Liver (tissue), 9 donors: Measurements from ENCODE around the gene CSTPP1. TPM values are rescaled to one million over a fixed set of nuclear protein-coding genes. Genes with fewer than 3 reads are reported as not detected.

ENCODE experiments used
- DNase-seq: peaks from one replicate; pipeline ENCODE4 v3.0.0-alpha.2; 2017; ENCODE audit warnings: low spot score
- H3K27ac ChIP-seq, 2 donors: one replicate each; pipeline ENCODE4 v1.7.0; 2013; ENCODE audit warnings: inconsistent platforms in 2 of 2, low read length in 2 of 2, control low read depth in 1 of 2, low read depth in 1 of 2, mild to moderate bottlenecking in 1 of 2
- H3K27me3 ChIP-seq, 4 donors: one replicate each; pipeline versions ENCODE4 v1.6.1 to v1.7.0; 2013; ENCODE audit warnings: low read length in 3 of 4, inconsistent platforms in 1 of 4, mild to moderate bottlenecking in 1 of 4, moderate library complexity in 1 of 4; ENCODE audit not compliant: control insufficient read depth in 4 of 4, insufficient read depth in 4 of 4
- H3K36me3 ChIP-seq, 4 donors: one replicate each; pipeline versions ENCODE4 v1.6.1 to v1.7.0; 2013; ENCODE audit warnings: low read length in 3 of 4, mild to moderate bottlenecking in 3 of 4, low read depth in 1 of 4, moderate library complexity in 1 of 4; ENCODE audit not compliant: control insufficient read depth in 4 of 4, insufficient read depth in 3 of 4
- H3K4me1 ChIP-seq, 4 donors: one replicate each; pipeline versions ENCODE4 v1.6.1 to v1.7.0; 2013; ENCODE audit warnings: low read length in 3 of 4, mild to moderate bottlenecking in 3 of 4, moderate library complexity in 1 of 4; ENCODE audit not compliant: control insufficient read depth in 4 of 4, insufficient read depth in 4 of 4
- H3K4me3 ChIP-seq, 3 donors: one replicate each; pipeline versions ENCODE4 v1.6.1 to v1.7.0; 2013; ENCODE audit warnings: low read length in 3 of 3, control low read depth in 1 of 3, low read depth in 1 of 3, mild to moderate bottlenecking in 1 of 3
- H3K9ac ChIP-seq, 2 donors: one replicate each; pipeline ENCODE4 v1.7.0; 2013; ENCODE audit warnings: low read length in 2 of 2, mild to moderate bottlenecking in 2 of 2, moderate library complexity in 2 of 2, control low read depth in 1 of 2, low read depth in 1 of 2
- H3K9me3 ChIP-seq, 4 donors: one replicate each; pipeline versions ENCODE4 v1.6.1 to v1.7.0; 2013; ENCODE audit warnings: low read length in 3 of 4; ENCODE audit not compliant: control insufficient read depth in 4 of 4
- CTCF ChIP-seq: fragments of 150-350 bp; IDR thresholded peaks from 2 replicates; pipeline ENCODE4 v1.5.1; 2017; ENCODE audit warnings: improper control_type of control experiment, low read depth, low read length; ENCODE audit not compliant: missing input control
- EGR1 ChIP-seq, 2 donors: IDR thresholded peaks; 2 replicates each; pipeline ENCODE4 v1.6.1; 2016 to 2018; ENCODE audit warnings: antibody characterized with exemption in 2 of 2, low read depth in 2 of 2
- FOXA1 ChIP-seq: IDR thresholded peaks from 2 replicates; pipeline ENCODE4 v1.6.1; 2016; ENCODE audit warnings: antibody characterized with exemption
- FOXA2 ChIP-seq: IDR thresholded peaks from 2 replicates; pipeline ENCODE4 v1.6.1; 2016; ENCODE audit warnings: antibody characterized with exemption
- GABPA ChIP-seq, 2 donors: IDR thresholded peaks in 1 of 2; conservative IDR thresholded peaks in 1 of 2; 2 replicates each; pipeline ENCODE4 v1.6.1; 2016; ENCODE audit warnings: antibody characterized with exemption in 2 of 2, mild to moderate bottlenecking in 1 of 2, moderate library complexity in 1 of 2
- HNF4A ChIP-seq, 2 donors: conservative IDR thresholded peaks; 2 replicates each; pipeline ENCODE4 v1.6.1; 2016; ENCODE audit warnings: antibody characterized with exemption in 2 of 2, mild to moderate bottlenecking in 2 of 2
- HNF4G ChIP-seq: IDR thresholded peaks from 2 replicates; pipeline ENCODE4 v1.6.1; 2016; ENCODE audit warnings: antibody characterized with exemption
- JUND ChIP-seq, 2 donors: IDR thresholded peaks; 2 replicates each; pipeline ENCODE4 v1.6.1; 2016; ENCODE audit warnings: antibody characterized with exemption in 2 of 2
- NR2F2 ChIP-seq: IDR thresholded peaks from 2 replicates; pipeline ENCODE4 v1.6.1; 2016; ENCODE audit warnings: antibody characterized with exemption
- RAD21 ChIP-seq, 2 donors: IDR thresholded peaks; 2 replicates each; pipeline ENCODE4 v1.6.1; 2016; ENCODE audit warnings: antibody characterized with exemption in 2 of 2, mild to moderate bottlenecking in 2 of 2
- RXRA ChIP-seq, 2 donors: IDR thresholded peaks; 2 replicates each; pipeline ENCODE4 v1.6.1; 2017 to 2018; ENCODE audit warnings: antibody characterized with exemption in 2 of 2, mild to moderate bottlenecking in 1 of 2
- SP1 ChIP-seq: IDR thresholded peaks from 2 replicates; pipeline ENCODE4 v1.6.1; 2018; ENCODE audit warnings: antibody characterized with exemption, mild to moderate bottlenecking
- YY1 ChIP-seq: IDR thresholded peaks from 2 replicates; pipeline ENCODE4 v1.6.1; 2016; ENCODE audit warnings: antibody characterized with exemption, mild to moderate bottlenecking
- ZBTB33 ChIP-seq: IDR thresholded peaks from 2 replicates; pipeline ENCODE4 v1.6.1; 2016; ENCODE audit warnings: antibody characterized with exemption
- WGBS: extraction: QIAGEN DNeasy Blood & Tissue Kit; methylation state at CpG from one replicate; pipeline ENCODE4 v1.1.7; 2013; 5-methylcytosine and 5-hydroxymethylcytosine counted together
- polyA plus RNA-seq, 2 donors: library from polyadenylated mRNA; stranded (reverse) in 1 of 2; unstranded in 1 of 2; fragments of 200-250 nt in 1 of 2; fragments of >200 nt in 1 of 2; fragmentation: Nextera tagmentation in 1 of 2; extraction: Ambion mirVana in 1 of 2; gene quantifications; one replicate each; pipeline versions ENCODE4 v1.2.1 to v1.2.3, GENCODE V29; 2013 to 2015
- total RNA-seq, 2 donors: library from RNA; depleted of rRNA; stranded (reverse); fragments of >200 nt; gene quantifications; one replicate each; pipeline ENCODE4 v1.2.3, GENCODE V29; 2014
- TF ChIP-seq, protein P1 (sequence below): IDR thresholded peaks from 2 replicates; pipeline ENCODE4 v1.6.1; 2016; ENCODE audit warnings: antibody characterized with exemption
- TF ChIP-seq, protein P2 (sequence below): IDR thresholded peaks from 2 replicates; pipeline ENCODE4 v1.6.1; 2016; ENCODE audit warnings: antibody characterized with exemption, mild to moderate bottlenecking
- donor health status: healthy.
- donor health status: healthy.
- donor health status: healthy.
- donor health status: healthy.
- donor health status: healthy.

CSTPP1 gene
- total and polyA plus RNA-seq, 4 donors, result 5.4 to 6.6 (median 5.7) TPM

DNA sequence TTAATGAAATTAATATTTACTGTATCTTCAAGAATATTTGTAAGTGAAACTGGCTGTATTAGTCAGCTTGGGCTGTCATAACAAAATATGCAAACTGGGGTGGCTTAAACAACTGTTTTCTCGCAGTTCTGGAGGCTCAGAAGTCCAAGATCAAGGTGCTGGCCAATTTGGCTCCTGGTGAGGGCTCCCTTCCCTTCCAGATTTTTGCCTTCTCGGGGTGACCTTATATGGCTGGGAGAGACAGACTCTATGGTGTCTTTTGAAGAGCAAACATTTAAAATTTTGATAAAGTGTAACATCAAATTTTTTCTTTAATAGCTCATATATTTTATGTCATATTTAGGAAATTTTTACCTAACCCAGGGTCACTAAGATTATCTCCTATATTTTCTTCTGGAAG is 30.2 kb downstream of the CSTPP1 start:
- no peak overlapping the region for H3K4me3 ChIP-seq
- H3K36me3 ChIP-seq, result no peaks in the 10 kb centered on the region
- H3K9me3 ChIP-seq, result no peaks in the 10 kb centered on the region
- DNase-seq, result no peak
- no peak overlapping the region for H3K9ac ChIP-seq
- TF ChIP-seq FOXA1, result no peak
- TF ChIP-seq JUND (IDR thresholded peaks at IDR 0.05), result no peak
- TF ChIP-seq ZBTB33, result no peak
- no peak for TF ChIP-seq HNF4A (conservative IDR thresholded peaks at IDR 0.05)
- TF ChIP-seq FOXA2, result no peak
- TF ChIP-seq SP1, result no peak
- TF ChIP-seq CTCF, result no peak
- TF ChIP-seq RXRA (IDR thresholded peaks at IDR 0.05), result no peak
- TF ChIP-seq YY1, result no peak
- TF ChIP-seq, protein P1, sequence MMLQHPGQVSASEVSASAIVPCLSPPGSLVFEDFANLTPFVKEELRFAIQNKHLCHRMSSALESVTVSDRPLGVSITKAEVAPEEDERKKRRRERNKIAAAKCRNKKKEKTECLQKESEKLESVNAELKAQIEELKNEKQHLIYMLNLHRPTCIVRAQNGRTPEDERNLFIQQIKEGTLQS, result no peak
- TF ChIP-seq RAD21 (IDR thresholded peaks at IDR 0.05), result no peak
- no peak for TF ChIP-seq HNF4G
- TF ChIP-seq EGR1 (IDR thresholded peaks at IDR 0.05; ENCODE audit: low read depth in 2 of 2), result no peak
- TF ChIP-seq NR2F2, result no peak
- H3K27ac ChIP-seq, result no peak overlapping the region
- no peaks in the 10 kb centered on the region for H3K4me1 ChIP-seq
- H3K27me3 ChIP-seq, result no peaks in the 10 kb centered on the region
- 97% methylated on average over 2 of the region's 2 CpGs for WGBS

- Histone ChIP-seq H3K4me3 (no peak overlapping the region), H3K27ac (no peak overlapping the region), H3K4me1 (no peaks in the 10 kb centered on the region), H3K9me3 (no peaks in the 10 kb centered on the region), H3K27me3 (no peaks in the 10 kb centered on the region), H3K9ac (no peak overlapping the region), H3K36me3 (no peaks in the 10 kb centered on the region)
- no peak for DNase-seq
- TF ChIP-seq HNF4A (conservative IDR thresholded peaks at IDR 0.05) (no peak), RXRA (IDR thresholded peaks at IDR 0.05) (no peak), GABPA (IDR thresholded peaks at IDR 0.05 in 1 of 2, conservative IDR thresholded peaks at IDR 0.05 in 1 of 2) (no peak), EGR1 (IDR thresholded peaks at IDR 0.05; ENCODE audit: low read depth in 2 of 2) (no peak), FOXA1 (no peak)
- TF ChIP-seq, protein P2, sequence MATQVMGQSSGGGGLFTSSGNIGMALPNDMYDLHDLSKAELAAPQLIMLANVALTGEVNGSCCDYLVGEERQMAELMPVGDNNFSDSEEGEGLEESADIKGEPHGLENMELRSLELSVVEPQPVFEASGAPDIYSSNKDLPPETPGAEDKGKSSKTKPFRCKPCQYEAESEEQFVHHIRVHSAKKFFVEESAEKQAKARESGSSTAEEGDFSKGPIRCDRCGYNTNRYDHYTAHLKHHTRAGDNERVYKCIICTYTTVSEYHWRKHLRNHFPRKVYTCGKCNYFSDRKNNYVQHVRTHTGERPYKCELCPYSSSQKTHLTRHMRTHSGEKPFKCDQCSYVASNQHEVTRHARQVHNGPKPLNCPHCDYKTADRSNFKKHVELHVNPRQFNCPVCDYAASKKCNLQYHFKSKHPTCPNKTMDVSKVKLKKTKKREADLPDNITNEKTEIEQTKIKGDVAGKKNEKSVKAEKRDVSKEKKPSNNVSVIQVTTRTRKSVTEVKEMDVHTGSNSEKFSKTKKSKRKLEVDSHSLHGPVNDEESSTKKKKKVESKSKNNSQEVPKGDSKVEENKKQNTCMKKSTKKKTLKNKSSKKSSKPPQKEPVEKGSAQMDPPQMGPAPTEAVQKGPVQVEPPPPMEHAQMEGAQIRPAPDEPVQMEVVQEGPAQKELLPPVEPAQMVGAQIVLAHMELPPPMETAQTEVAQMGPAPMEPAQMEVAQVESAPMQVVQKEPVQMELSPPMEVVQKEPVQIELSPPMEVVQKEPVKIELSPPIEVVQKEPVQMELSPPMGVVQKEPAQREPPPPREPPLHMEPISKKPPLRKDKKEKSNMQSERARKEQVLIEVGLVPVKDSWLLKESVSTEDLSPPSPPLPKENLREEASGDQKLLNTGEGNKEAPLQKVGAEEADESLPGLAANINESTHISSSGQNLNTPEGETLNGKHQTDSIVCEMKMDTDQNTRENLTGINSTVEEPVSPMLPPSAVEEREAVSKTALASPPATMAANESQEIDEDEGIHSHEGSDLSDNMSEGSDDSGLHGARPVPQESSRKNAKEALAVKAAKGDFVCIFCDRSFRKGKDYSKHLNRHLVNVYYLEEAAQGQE, result no peak
- WGBS, result 97% methylated on average over 2 of the region's 2 CpGs
Measured at GRCh38 chr11:46967962-46968361, 31.4 kb downstream of the CSTPP1 start.
